Mammary epithelial cell (primary cell): ENCODE measurements around the gene KRTAP3-3.

Source experiments
- EZH2 ChIP-seq: IDR thresholded peaks from 2 replicates; pipeline ENCODE4 v1.6.1; 2012; ENCODE audit warnings: low read length, inconsistent platforms, borderline replicate concordance
- TF ChIP-seq, protein P1 (sequence below), 2 donors: IDR thresholded peaks in 1 of 2; conservative IDR thresholded peaks in 1 of 2; 2 replicates each; pipeline ENCODE4 v1.5.1; 2011 to 2012; ENCODE audit warnings: inconsistent platforms in 2 of 2, low read length in 2 of 2, mild to moderate bottlenecking in 2 of 2, control low read depth in 1 of 2, low read depth in 1 of 2; ENCODE audit not compliant: insufficient read depth in 1 of 2; ENCODE audit errors: extremely low read depth in 1 of 2

DNA sequence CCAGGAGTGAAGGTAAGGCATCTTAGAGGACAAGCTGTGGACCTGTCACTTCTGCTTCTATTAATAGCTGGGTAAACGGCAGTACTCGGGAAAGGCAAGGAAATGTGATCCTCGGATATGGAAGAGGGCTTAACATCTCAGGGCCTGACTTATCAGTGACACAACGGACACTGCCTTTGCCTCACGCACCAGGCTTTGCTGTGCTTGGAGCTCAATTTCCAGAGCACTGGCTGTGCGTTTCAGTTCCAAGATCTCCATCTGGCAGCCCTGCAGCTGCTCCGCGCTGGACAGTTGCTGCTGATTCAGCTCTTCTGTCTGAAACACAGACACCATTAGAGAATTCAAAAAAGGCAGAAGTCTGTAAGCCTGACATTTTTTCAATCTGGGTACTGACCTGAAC lies 13.4 kb downstream of the KRTAP3-3 start:
- TF ChIP-seq, protein P1, sequence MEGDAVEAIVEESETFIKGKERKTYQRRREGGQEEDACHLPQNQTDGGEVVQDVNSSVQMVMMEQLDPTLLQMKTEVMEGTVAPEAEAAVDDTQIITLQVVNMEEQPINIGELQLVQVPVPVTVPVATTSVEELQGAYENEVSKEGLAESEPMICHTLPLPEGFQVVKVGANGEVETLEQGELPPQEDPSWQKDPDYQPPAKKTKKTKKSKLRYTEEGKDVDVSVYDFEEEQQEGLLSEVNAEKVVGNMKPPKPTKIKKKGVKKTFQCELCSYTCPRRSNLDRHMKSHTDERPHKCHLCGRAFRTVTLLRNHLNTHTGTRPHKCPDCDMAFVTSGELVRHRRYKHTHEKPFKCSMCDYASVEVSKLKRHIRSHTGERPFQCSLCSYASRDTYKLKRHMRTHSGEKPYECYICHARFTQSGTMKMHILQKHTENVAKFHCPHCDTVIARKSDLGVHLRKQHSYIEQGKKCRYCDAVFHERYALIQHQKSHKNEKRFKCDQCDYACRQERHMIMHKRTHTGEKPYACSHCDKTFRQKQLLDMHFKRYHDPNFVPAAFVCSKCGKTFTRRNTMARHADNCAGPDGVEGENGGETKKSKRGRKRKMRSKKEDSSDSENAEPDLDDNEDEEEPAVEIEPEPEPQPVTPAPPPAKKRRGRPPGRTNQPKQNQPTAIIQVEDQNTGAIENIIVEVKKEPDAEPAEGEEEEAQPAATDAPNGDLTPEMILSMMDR (conservative IDR thresholded peaks at IDR 0.05 in 1 of 2, IDR thresholded peaks at IDR 0.05 in 1 of 2; ENCODE audit: extremely low read depth in 1 of 2, insufficient read depth in 1 of 2, low read depth in 1 of 2, low read length in 2 of 2) = no peak
- TF ChIP-seq EZH2 = no peak
